GM19397 (cell line): Measurements from ENCODE around the gene COX6B2.

ENCODE experiments used
- ATAC-seq: cut with Tn5 transposase; IDR thresholded peaks from one replicate; pipeline ENCODE4 v1.9.1; 2021; ENCODE audit warnings: mild to moderate bottlenecking, moderate library complexity; ENCODE audit not compliant: unreplicated experiment

COX6B2 gene

DNA sequence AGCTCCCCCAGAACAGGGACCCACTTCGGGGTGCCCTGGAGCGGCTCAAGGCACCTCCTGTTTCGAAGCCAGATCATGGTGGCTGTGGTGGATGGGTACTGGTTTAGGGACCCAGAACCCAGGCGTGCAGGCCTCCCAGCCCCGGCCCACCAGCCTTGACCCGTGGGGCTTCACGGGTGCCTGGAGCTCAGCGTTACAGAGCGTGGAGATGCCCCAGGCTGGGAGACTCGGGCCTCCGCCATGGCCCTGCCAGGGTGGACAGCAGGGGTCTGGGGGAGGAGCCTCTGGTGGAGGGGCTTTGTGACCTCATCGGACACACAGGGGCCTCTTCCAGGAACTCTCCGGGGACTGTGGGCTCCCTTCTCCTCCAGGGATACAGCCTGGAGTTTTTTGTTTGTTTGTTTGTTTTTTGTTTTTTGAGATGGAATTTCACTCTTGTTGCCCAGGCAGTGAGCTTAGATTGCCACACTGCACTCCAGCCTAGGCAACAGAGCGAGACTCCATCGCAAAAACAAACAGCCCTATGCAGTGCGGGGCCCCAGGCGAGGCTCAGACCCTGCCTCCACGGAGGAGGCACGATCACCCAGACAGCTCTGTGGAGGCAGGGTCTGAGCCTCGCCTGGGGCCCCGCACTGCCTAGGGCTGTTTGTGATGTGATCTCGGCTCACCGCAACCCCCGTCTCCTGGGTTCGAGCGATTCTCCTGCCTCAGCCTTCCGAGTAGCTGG is 8.6 kb upstream of the COX6B2 start, which contains the start of gene GARIN5B:
Gene GARIN5B (minus strand): TSS at position 271 of the 727 bp plus-strand sequence. CDS start 194 bp downstream, at position 77.
- ATAC-seq: no peak

DNA sequence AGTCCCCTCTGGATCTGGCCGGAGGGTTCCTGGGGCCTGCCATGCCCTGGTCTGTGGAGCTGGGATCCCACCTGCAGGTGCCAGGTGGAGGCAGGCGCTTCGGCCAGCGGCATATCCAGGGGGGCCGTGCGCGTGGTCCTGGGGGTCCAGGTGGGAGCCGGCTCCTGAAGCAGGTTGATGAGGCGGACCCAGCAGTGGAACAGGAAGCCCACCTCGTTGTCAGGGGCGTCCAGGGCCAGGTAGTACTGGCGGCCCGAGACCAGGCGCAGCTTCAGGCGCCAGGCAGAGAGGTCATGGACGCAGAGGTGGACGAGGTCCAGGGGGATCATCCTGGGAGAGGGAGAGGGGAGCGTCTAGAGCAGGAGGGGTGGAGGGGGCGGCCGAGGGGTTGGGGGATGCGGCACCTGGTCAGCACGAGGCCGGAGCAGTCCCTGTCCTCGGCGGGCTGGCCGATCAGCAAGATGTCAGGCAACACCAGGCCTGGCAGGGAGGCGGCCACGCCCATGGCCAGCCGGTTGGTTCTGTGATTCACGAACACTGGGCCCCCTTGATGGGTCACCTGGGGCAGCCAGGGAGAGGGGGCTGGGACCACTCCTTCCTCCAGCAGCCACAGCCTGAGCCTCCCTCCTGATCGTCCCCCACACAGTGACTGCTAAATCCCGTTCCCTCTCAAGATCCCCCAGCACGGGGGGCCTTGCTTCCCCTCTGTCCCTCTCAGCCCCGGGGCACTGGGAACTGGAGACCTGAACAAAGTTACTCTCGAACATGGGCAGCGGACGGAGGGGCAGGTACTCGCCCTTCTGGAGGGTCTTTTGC is 7.9 kb upstream of the COX6B2 start:
- ATAC-seq: no peak

DNA sequence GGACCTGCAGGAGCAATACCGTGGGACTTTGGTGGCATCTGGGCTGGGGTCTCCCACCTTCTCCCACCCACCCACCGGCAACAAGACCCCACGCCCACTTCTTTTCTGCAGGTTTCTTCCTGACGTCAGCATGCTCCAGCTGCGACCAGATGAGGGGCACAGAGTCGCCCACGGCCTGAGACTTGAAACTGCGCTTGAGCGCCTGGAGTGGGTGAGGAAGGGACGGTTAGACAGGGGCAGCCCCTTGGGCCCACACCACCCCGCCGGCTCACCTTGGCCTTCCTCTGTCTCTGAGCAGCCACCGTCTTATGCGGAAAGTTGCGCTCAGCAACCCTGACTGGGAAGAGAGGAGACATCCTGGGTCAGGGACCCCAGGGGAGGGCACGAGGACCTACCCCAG is 6.4 kb upstream of the COX6B2 start:
- ATAC-seq: no peak

DNA sequence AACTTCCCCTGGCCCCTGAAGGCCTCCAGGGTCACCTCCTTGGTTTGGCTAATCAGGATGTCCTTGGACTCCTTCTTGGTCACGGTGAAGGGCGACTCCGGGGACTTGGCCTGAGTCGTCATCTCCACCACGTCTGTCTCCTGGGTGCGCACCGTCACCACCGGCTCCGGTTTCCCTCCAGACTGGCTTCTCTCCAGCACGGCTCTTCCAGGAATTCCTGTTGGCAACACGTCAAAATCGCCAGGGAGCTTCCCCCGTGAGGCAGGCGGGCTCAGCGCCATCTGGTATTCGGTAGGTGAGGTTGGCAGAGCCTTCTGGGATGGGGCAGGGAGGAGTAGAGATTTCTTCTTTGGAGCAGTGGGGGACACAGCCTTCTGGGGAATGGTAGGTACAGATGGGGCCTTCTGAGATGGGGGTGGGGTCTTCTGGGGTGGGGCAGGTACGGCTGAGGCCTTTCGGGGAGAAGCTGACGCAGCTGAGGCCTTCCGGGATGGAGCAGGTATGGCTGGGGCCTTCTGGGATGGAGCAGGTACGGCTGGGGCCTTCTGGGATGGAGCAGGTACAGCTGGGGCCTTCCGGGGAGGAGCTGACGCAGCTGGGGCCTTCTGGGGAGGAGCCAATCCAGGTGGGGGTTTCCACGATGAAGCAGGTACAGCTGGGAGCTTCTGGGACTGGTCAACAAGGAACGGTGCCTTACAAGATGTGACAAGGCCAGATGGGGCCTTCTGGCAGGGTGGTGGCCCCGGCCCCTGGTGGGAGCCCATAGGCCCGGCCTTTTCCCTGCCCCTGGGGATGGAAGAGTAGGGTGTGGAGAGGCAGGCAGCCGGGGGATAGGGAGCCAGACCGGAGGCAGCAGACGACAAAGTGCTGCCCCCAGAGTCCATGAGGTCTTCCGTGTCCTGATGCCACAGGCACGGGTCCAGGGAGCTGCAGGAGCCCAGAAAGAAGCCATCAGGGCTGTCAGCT is 4.7 kb upstream of the COX6B2 start:
- ATAC-seq: no peak

DNA sequence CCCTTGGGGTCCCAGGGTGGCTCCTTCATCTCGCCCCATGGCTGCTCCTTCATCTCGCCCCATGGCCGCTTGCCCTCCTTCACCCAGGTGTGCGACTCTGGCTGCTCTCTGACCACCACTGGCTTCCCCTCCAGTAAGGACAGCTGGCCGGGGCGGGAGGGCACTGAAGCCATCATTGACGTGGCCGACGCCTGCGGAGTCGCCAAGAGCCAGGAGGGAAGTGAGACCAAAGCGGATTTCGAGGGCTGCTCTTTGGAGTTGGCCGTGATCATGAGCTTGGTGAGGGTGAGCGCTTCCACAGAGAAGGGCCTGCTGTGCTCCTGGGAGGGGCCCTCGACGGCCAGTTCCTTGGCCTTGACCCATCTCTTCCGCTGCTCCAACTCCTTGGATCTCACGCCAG is 4.0 kb upstream of the COX6B2 start:
- no peak for ATAC-seq

DNA sequence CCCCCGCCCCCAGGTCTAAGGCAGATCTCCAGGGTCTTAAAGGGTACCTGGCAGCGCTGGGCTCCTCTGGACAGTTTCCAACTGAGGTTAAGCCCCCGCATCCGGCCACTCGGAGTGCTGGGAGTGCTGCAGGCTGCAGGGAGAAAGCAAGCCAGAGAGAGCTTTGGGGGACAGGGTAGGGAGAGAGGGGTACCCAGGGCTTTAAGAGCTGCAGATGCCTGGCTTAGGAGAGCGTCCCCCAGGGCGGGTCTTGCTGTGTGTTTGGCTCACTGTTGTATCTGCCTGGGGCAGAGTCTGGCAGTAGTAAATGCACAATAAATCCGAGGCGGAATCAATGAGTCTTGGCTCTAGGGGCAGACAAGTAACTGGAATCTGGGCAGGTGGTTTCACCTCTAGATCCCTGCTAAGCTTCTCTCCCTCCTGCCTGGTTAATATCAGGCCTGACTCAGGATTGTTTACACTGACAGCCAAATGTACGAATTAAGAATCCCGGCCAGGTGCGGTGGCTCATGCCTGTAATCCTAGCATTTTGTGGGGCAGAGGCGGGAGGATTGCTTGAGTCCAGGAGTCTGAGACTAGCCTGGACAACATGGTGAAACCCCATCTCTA is 798 bp upstream of the COX6B2 start:
- ATAC-seq: no peak

DNA sequence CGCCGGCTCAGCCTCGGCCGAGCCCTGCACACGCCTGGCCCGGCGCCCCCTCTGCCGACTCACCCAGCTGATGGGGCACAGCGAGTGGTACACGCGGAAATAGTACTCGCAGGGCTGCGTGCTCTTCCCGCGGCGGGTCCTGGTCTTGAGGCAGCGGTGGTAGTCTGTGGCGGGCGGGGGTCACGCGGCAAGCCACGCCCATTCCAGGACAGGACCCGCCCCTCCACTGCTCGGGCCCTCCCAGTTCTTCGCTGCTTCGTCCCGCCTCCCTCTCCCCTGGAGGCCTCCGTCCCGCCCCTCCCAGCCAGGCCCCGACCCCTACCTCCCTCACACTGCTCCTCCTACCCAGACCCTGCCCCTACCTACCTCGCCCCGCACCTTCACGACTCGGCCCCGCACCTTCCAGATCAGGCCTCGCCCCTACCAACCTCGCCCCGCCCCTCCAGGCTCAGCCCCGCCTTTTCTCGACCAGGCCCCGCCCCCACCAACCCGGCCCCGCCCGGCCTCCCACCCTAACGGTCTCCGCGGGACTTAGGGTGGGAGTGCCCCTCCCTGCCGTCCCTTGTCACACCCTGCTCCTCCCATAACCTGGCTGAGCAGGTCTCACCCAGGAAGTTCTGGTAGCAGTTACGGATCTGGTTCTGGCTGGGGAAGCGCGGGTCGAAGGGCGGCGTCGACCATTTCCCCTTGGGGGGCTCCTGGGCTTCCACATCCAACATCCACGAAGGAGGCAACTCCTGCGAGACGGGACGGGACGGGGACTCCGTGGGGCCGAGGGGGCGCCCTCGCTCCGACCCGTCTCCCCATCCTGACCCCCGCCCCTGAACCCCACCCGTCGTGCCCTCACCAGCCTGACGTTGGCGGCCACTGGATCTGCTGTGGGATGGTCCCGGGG is 469 bp downstream of the COX6B2 start:
- no peak for ATAC-seq

DNA sequence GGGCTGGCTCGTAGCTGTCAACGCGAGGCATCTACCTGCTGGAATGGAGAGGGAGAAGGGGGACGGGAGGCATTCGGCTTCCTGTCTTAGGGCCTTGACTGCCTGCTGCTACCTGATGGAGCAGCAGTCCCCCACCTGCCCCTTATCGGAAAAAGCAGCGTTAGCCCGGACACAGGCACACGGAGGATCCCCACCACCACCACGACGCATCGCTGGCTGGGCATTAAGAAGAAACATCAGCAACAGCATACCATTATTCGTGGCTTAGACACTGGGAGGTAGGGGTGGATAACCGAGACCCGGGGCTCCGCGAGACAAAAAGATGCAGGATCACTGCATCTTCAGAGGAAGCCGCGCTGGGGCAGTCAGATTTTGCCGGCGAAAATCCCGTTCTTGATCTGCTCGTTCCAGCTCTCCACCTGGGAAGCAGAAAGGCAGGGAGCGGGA is 1.1 kb downstream of the COX6B2 start:
- no peak for ATAC-seq

DNA sequence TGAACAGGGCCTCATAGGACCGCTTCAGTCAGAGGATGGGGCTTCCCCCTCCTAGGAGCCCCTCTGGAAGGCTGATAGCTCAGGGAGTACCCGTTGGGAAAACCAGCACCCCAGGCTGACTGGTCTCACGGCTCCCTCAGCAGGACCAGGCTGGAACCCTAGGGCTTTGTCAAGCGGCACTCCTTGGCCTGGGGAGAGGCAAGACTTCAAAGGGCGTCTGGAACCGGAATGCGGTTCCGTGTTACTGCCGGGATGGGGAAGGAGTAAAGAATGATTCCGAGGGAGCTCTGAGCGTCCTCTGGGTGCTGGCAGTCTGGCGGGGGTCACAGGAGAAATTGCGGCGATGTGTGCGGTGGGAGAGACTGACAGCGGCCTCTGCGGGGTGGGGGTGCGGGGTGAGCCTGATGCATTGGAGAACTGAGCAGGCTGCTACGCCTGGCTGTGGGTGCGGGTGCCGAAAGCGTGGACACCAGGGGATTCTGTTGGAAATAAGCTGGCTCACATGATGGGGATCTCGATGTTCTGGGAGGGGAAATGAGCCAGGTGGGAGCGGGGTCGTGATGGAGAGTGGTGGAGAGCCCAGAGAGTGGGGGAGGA is 1.9 kb downstream of the COX6B2 start:
- no peak for ATAC-seq

DNA sequence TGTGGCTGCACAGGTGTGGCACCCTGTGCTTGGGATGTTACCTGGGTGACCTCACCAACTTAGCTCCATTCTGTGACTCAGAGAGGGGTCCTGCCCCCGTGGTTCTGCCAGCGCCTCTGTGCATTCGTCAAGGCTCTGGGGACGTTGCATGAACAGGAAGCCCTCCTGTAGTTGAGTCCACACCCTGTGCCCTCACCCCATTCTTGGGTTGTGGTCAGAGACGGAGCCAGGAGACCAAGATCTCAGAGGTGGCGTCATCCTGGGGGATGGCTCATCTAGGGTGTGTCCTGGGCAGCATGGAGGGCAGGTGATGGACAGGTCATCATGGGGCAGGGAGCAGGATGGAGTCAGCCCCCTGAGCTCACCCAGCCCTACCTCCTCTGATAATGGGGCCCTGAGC is 2.5 kb downstream of the COX6B2 start:
- no peak for ATAC-seq

DNA sequence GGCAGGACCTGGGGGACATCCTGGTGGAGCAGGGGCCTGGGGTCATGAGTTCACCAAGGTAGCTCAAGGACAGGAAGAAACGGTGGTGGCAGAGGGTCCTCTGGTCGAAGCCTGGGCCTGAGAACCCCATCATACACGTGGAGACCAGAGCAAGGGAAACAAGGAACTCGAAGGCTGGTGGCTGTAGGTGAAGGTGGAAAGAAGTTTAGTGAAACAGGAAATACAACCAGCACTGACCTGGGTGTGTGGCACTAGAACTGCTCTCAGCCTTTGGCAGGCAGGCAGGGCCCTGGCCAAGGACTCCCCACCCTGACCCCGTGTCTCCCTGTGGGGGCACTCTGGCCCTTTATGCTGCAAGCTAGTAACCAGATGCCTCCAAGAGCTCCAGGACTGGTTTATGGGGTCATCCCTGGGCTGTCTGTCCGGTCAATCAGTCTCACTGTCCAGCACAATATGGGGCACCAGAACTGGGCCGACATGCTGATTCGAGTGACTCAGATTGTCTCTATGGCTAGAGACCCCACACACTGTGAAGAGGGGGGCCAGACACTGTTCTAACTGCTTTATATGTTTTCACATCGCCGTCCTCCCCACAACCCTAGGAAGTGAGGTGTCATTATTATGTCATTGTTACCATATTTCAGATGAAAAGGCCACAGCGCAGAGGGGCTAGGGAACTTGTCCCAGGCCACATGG is 3.8 kb downstream of the COX6B2 start:
- no peak for ATAC-seq

DNA sequence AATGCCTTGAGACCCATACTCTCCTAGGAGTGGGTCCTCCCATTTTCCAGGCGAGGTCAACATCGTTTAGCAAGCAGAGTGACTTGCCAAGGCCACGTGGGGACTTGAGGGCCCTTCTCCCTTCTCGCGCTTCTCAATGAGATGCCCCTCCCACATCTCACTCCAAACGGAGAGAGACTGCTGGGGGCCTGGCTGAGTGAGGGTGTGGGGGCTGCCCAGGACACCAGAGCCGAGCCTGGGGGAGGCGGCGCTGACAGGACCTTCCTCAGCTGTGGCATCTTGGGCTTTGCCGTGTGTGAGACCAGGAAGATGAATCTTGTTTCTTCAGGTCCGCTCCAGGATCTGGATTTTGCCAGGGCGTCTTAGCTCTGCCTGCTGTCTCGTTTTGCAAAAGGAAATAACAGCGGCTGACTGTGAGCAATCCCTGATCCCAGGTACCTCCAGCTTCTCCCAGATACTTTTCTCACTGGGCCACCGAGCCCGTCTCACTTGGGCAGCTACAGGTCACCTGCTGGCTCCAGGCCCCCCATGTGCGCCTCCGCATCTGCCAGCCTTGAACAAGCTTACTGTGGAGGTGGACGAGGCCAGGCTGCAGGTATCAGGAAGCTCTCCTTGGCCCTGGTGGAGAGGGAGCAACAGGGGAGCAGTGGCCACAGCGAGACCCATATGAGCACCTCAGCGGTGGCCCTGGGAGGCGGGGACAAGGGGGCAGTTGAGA is 6.0 kb downstream of the COX6B2 start:
- no peak for ATAC-seq

DNA sequence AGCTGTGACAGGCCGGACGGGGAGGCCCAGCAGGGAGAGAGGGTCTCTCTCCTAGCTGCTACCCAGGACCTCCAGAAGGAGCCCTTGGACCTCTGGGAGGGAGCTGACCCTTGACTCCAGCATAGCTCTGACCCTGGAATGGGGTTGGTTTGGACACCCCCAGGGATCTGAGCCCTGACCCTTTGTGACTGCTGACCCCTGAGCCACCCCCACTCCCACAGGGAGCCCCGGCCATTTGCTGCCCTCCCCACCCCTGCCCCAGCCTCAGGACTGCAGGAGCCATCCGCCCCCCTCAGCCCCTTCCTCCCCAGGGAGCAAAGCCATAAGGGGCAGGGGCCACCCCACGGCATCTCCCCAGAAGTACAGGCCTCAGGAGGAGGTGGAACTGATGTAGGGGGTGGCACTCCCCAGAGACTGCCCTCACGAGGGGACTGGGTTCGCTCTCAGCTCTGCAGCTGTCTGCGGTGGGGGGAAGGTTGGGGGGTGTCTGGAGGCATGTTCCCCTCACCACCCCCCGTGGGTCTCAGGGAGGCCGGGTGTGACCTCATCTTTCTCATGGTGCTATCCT is 7.0 kb downstream of the COX6B2 start:
- no peak for ATAC-seq

DNA sequence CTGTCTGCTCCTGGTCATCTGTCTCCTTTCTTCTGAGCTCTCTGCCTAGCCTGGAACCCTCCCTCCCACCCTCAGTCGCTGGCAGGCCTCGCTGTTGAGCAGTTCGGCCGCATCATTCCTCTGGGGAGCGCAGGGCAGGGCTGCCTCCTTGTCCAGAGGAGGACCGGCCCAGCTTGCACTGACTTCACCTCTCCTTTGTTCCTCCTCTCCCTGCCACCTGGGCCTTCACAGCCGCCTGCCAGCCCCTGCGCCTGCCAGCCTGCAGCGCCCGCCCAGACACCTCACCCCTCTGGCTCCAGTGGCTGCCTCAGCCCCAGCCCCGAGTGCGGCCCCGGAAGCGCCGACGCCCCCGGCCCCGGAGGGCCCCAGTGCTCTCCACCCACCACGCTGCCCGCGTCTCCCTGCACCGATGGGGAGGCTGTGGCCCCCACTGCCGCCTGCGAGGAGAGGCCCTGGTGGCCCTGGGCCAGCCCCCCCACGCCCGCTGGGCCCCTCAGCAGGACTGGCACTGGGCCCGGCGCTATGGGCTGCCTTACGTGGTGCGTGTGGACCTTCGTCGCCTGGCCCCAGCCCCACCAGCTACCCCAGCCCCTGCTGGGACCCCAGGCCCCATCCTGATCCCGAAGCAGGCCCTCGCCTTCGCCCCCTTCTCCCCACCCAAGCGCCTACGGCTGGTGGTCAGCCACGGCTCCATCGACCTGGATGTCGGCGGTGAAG is 7.6 kb downstream of the COX6B2 start:
- no peak for ATAC-seq

DNA sequence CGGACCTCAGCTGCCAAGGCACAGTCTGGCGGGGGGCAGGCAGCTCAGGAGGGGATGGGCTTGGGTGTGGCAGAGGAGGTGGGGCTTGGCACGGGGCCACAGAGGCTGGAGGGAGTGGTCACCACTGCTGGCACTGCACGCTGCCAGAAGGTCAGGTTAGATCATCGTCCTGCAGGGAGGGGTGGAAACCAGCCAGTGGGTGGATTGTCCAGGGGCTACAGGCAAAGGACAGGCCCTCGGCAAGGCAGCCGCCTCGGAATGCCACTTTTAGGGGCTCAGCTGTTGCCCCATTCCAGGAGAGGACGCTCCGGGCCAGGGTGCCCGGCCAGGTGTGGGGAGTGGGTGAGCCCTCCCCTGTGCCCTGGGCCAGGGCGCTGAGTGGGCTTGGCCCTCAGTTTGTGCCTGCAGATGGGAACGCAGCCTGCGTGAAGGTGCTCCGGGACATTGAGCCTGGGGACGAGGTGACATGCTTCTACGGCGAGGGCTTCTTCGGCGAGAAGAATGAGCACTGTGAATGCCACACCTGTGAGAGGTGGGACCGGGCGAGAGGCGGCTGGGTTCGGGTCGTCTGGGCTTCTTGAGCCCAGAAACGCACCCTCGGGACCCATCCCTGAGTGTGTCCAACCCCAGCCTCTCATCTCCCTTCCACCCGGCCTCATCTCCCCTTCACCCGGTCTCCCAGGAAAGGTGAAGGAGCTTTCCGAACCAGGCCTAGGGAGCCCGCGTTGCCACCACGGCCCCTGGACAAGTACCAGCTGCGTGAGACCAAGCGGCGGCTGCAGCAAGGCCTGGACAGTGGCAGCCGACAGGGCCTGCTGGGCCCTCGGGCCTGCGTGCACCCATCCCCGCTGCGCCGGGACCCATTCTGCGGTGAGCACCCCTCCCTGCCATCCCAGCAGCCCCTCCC is 8.4 kb downstream of the COX6B2 start:
- ATAC-seq: no peak
